IPS DF 19.7 (cell line): ENCODE measurements around the gene ARMC9.

Experiments
- DNase-seq: peaks from one replicate; pipeline ENCODE4 v3.0.0-alpha.2; 2013; ENCODE audit warnings: low read depth, low spot score

Gene ARMC9

DNA sequence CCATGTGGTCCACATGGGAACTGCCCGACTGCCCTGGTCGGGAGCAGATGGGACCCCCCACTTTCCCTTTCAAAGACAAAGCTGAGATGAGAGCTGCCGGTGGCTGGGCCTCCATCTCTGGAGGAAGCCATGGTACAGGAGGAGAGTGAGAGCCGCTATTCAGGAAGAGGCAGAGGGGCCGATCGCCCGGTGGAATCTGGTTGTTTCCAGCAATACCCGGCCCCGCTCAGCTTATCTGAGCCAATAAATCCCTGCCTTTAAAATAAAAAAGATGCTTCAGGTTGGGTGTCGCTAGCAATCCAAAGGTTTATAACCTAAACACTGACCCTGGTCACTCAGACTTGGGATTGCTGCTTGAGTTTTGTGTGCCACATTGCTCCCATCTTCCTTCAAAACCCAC lies 181.9 kb downstream of the ARMC9 start:
- DNase-seq = no peak

DNA sequence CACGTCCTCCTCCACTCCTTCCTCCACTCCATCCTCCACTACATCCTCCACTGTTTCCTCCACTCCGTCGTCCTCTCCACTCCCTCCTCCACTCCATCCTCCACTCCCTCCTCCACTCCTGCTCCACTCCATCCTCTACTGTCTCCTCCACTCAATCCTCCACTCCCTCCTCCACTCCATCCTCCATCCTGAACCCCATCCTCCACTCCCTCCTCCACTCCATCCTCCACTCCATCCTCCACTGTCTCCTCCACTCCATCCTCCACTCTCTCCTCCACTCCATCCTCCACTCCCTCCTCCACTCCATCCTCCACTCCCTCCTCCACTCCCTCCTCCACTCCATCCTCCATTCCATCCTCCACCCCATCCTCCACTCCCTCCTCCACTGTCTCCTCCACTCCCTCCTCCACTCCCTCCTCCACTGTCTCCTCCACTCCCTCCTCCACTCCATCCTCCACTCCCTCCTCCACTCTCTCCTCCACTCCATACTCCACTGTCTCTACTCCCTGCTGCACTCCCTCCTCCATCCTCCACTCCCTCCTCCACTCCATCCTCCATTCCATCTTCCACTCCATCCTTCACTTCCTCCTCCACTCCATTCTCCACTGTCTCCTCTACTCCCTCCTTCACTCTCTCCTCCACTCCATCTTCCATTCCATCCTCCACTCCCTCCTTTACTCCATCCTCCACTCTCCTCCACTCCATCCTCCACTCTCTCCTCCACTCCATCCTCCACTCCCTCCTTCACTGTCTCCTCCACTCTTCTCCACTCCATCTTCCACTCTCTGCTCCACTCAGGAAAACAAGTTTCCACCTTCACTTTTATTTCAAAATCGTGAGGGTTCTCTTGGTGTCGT lies 182.8 kb downstream of the ARMC9 start:
- no peak for DNase-seq

DNA sequence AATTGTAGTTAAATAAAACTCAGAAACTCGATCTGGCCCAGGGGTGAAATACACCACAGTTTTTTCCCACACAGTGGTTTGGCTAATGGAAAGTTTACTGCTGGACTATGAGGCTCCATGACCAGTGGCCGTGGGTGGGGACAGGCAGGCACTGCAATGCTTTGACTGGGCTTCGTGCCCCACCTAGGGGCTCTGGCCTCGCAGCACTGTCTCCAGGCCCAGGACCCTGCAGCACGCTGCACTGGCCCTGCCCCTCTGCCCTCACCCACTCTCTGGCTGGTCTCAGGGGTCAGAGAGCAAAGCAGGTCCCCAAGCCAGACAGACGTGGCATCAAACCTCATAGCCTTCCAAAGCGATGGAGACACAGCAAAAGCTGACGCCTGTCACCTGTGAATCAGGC lies 183.7 kb downstream of the ARMC9 start:
- no peak for DNase-seq

DNA sequence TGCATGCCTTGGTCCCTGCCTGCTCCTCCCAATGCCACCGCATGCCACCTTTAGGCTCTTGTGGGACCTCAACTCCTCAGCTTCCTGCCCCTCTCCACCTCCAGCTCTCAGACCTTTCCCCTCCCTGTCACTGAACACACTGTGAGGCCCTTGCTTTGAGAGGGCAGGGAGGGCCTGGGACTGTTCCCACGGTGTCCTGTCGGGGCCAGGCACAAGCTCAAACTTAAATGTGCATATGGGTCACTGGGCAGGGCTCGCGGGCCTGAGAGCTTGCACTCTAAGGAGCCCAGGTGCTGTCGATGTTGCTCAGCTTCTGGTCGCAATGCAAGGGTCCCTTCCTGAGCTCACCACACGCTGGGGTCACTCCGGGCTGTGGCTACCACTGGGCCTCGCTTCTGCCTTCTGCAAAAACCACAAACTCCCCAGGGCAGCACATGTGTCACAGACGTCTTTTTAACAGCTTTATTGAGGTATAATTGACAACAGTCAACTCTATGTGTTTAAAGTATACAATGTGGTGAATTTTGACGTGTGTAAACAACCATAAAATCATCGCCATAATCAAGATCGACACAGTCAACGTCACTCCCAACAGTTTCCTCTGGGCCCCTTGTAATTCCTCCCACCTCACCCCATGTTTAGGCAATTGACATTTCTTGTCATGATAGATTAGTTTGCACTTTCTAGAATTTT lies 185.1 kb downstream of the ARMC9 start:
- no peak for DNase-seq

DNA sequence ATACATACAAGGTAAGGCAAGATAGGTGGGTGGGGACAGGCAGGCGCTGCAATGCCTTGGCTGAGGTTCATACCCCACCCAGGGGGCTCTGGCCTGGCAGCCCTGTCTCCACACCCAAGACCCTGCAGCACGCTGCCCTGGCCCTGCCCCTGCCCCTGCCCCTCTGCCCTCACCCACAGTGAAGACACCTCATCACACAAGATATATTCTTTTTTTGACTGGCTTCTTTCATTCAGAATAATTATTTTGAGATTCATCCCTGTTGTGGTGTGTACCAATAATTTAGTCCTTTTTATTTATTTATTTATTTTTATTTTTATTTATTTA lies 185.6 kb downstream of the ARMC9 start:
- DNase-seq = no peak

DNA sequence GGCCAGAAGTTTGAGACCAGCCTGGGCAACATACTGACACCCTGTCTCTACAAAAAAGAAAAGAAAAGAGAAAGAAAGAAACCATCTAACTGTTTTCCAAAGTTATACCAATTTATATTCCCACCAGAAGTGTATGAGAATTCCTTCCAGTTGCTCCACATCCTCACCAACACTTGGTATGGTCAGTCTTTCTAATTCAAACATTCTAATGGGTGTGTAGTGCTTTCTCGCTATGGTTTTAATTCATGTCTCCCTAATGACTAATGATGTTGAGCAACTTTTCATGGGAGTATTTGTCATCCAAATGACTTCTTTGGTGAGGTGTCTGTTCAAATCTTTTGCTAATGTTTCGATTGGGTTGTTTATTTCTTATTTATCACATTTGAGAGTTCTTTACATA lies 186.5 kb downstream of the ARMC9 start:
- no peak for DNase-seq

DNA sequence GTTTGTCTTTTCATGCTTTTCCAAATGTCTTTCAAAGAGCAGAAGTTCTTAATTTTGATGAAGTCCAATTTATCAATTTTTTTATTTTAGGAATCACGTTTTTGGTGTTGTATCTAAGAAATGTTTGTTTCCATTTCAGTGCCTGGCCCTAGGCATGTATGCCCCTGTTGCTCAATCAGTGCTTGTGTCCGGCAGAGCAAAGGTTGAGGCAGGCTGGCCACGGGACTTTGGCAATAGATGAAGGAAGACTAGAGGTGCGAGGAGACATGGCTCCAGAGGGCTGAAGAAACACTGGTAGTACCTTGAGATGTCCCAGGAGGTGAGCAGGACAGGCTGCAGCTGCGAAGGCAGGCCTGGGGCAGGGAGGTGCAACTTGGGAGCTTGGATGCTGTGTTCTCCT lies 187.0 kb downstream of the ARMC9 start:
- no peak for DNase-seq

DNA sequence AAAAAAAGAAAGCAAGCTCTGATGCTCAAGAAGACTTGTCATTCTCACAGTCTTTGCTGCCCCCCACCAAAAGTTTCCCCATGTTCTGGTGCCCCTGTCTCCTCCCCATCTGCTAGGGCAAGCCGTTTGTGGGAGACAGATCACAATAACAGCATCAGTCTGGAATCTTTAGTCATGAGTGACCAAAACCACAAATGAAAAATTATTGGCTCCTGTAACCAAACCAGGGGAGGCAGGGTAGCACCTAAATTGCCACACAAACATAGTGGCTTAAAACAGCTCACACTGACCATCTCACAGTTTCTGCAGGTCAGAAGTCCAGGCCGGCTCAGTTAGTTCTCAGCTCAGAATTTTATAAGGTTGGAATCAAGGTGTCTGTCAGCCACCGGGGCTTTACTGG lies 188.0 kb downstream of the ARMC9 start:
- DNase-seq = no peak

DNA sequence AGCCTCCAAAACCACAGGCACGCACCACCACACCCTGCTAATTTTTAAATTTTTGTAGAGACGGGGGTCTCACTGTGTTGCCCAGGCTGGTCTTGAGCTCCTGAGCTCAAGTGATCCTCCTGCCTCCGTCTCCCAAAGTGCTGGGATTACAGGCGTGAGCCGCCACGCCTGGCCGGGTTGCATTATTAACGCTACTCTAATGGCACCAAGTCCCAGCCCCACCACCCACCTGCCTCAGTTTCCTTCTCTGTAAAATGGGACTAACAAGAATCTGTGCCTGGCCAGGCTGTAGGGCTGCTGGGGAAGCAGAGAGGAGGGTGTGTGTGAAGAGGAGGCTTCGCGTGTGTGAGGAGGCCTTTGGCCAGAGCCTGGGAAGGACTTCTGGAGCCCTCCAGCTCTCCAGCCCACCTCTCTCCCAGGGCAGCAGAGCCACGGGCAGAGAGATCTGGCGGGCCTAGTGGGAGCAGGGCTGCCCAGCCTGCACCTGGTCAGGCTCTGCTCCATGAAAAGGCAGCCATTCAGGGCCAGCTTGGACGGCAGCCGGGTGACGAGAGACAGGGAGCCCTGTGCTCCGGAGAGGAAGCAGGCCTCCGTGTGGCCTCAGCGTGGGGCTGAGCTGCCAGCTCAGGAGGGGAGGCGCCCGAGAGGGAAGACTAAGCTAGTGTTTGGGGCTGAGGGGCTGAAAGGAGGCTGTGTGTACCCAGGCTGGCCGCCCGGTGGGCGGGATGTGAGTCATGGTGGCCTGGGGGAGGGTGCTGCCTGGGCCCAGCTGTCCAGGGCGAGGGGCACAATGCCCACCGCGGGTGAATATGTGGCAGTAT lies 189.7 kb downstream of the ARMC9 start:
- no peak for DNase-seq

DNA sequence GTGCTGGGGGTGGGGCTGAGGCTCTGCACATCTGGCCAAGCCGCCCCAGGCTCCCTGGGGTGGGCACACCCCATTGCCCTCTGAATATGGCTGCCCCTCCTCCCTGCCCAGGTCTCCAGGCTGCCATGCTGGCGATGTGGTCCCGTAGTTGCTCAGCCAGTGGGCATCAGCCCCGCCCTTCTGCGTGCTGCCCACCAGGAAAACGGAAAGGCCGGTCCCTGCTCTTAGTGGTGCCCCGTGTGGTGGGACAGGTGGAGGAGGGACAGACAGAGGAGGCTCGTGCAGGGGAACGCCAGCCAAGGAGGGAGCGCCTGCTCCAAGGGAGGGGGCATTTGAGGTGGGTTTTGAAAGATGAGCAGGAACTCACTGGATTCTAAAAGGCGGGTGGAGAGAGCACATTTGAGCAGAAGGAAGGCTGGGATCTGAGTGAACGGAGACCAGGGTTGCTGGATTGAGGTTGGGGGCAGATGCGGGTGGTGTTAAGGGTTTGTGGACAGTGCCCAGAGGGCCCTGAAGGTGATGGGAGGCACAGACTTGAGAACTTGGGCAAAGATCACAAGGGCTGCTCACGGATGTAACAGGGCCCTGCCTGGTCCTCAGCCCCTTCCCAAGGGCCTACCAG lies 190.4 kb downstream of the ARMC9 start:
- no peak for DNase-seq

DNA sequence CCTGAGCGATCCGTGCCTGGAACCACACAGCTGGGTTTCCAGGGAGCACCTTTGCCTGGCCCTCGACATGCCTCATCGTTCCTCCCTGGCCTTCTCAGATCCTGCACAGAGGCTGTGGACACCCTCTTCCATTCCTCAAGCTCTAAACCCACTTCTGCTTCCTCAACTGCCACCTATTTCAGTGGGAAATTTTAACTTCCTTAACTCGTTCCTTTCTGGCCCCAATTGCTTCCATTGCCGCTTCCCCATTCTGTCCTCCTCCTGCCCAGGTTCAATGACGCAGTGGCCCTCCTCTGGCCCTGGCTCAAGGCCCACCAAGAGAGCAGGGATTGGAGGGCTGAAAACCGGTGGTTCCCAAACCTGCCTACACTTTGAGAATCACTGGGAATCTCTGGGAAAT lies 192.2 kb downstream of the ARMC9 start:
- no peak for DNase-seq

DNA sequence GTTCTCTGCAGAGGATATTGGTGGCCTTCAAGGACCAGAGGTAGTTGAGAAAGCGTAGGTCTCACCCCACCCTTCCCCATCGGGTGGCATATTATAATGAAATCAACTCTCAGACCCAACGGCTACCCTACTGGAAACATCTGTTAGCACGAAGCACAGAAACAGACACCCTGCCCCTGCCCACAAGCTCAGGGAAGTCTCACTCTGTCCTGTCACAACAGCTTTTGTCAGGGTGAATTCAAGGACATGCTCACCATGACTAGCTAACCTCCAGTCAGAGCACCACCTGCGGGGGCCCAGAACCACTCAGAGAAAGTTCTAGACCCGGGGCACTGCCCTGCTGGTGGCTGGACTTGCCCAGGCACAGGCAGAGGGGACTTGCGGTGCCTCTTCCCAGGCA lies 193.6 kb downstream of the ARMC9 start:
- DNase-seq = no peak

DNA sequence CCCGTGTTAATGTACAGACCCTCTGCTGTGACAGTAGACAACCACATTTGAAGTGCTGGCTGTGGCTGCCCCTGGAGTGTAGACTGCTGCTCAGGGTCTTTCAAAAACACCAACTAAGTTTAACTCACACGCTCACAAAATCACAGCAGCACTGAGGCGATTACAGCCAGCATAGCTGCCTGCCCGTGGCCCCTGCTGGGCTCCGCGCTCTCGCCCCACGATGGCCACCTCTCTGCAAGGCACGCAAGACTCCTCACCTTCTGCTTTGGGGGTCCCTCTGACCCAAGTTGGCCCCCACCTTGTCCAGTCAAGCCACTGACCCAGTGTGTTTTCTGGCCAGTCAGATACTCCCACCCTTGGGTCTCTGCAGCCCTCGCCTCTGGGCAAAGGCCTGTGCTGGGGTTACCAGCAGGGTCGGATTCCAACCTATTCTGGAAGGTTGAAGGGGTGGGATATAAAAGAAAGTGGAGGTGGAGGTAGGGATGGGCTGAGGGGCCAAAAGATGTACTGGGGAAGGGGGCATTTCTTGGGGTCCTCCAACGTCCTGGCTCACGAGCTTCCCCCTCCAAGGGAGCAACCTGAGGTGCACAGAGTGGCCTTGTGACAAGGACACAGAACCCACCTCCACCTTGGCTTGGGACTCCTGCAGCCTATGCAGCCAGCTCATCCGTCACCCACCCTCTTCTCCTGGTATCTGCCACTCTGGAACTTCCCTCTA lies 194.2 kb downstream of the ARMC9 start:
- DNase-seq = no peak

DNA sequence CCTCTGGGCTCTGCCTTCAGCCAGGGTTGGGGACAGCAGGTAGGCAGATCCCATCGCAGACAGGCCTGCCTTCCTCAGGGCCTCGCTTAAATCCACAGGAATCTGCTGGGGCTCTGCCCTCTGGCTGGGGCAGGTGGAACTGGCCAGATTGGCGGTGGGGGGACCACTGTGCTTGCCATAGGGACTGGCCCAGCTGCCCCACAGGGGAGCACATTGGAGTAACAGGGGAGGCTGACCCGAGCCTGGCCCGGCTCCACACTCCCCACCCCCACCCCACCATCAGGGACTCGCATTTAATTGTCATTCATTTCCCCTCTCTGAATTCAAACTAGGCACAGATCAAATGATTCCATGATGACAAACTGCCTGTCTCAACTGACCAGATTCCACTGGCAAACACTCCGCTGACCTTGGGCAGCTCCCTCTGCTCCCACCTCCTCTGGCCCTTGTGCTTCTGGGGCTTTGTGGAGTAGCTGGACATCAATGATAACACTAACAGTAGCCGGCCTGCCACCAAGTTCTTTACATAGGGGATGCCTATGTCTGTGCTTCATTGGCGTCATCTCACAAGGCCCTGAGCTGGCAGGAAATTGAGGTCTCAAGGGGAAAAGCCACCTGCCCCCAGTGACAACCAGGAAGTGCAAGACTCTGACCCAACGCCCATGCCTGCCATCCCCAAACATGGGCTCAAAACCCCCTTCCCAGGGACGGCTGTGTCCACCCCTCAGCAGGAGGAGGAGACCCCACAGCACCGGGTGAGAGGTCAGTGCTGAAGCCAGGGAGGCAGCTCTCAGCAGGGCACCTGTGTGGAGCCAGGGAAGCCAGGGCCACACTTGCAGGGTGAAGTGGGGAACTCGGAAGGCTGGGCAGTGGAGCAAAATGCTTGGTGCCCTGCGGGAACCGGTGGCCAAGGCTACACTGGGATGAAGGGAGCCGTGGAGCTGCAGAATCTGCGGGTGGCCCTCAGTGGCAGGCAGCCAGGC lies 195.0 kb downstream of the ARMC9 start:
- DNase-seq = no peak

DNA sequence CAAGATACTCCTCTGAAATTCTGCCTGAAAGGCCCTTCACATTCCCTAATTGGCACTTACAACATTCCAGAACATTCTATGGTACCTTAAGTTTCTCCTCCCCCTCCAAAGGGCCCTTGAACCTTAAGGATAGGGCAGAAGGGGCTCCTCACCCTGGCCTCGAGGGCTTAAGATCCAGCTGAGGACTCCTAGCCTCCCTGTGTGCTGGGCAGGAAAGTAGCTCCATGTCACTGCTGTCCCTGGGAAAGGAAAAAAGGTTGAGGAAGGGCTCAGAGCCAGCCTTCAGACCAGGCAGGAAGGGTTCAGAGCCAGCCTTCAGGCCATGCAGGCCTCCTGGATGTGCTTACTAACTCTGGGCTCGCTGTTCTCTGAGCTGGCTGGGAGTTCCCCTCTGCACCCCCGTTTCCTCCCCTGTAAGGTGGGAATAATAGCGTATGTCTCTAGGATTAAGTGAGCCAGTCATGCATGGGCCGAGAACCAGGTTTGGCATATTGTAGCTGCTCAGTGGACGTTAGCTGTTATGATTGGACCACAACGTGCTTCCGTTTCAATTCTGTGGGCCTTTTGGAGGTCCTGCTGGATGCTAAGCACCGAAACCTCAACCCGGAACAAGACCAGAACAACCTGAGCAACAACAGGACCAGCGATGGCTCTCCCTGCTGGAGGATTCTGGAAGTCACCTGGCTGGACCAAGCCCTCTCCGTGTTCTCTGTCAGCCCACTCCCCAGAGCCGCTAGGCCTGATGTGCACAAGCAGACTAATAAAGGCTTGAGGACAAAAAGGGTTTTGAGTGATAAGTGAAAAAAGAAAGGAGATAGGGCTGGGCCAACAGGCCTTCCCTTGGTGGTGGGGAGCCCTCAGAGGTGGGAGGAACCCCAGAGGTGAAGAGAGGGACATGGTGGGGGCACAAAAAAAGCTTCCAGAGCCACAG lies 196.0 kb downstream of the ARMC9 start:
- DNase-seq = no peak

DNA sequence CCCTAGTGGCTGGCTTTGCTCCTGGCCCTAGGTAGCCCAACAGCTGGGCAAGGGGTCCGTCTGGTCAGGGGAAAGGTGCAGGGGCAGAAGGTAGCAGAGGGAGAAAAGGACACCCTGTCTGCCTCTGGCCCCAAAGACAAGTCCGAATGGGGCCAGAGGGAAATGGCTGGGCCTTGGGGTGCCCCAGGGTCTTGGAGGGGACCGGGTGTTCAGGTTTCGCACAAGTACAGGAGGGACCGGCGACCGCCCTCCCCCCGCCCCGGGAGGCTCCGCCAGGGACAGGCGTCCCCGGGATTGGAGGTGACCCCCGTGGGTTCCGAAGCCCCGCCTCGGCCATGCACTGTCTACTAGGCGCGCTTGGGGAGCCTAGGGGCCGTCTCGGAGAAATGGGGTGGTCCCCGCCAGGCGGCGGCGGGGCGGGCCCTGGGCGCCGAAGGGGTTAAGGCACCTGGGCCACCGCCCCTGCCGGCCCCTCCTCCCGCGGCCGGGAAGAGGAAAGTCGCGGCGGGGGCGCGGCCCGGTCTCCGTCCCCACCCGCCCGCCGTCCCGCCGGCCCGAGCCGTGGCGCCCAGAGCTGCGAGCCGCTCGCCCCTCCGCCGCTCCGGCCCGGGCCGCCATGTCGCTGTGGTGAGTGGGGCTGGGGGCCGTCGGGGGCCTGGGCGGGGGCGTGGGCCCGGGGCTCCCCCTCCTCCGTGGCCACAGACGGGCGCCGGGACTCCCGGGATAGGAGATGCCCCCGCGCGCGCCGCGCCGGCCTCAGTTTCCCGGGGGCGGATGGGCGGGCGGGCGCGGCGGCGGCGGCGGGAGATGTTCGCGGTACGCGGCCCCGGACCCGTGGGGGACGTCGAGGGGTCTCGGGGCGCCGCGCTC lies 197.0 kb downstream of the ARMC9 start, which contains the start of gene B3GNT7:
Gene B3GNT7 (plus strand): TSS at position 523 of the 870 bp plus-strand sequence. CDS start 94 bp downstream, at position 617.
- no peak for DNase-seq

DNA sequence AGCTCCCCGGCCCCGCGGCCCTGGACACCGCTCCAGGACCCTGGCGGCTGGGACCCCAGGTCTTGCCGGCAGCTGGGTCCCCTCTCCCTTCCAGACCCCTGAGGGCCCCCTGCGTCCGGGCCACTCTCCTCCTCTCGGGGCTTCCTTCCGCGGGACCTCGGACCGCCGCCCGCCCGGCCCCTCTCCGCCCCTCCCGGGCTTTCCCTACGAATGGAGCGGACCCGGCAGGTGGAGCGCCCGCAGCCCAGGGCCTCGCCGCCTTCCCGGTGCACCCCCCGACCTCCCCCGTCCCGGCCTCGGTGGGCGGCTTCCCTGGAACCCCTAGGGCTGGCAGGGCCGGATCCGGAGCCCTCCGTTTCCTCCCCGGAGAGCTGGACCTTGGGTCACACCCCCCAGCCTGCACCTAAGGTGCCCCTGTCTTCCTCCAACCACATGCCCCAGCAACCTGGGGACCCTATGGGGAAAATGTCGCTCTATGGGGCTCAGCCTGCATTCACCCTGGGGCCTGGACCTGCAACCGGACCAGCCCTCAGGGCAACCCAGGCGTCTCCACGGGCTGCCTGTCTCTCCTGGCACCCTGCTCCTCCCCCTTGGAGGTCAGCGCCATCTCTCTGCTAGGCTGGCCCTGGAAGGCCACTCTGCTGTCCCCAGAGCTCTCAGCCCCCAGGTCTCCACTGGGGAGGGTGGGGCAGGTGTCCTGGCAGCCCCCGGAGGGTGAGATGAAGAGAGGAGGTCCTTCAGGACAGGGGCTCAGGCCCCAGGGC lies 197.8 kb downstream of the ARMC9 start:
- no peak for DNase-seq
